ENCODE data around the gene BRIP1.
A peak's percentile ranks its signal among the peaks of the same experiment; 100 is the strongest.
"Not testable (repeated sequence)": the region's sequence is repeated elsewhere in the genome, so short reads cannot be mapped to it uniquely, and the experiment has no call there.

BRIP1 gene

DNA sequence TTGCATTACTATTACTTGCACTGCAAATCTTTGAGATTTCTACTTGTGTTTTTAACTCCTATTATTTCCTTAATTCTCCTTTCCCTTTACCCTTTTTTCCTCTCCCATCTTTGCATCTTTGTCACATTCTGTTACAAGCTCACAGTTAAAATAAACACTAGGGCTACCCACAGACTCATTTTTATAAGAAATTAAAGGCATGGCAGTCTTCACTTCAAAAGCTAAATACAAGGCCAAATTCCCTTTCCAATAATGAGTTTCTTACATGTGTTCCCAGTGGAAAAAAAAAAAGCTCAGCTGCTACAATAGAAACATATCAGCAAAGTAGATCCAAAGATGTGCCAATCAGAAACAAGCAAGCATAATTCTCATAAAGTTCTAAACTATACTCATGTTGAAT, 3.7 kb upstream of the BRIP1 start:
- no peak for DNase-seq (ENCODE audit: low spot score)
- no peak for FAIRE-seq

DNA sequence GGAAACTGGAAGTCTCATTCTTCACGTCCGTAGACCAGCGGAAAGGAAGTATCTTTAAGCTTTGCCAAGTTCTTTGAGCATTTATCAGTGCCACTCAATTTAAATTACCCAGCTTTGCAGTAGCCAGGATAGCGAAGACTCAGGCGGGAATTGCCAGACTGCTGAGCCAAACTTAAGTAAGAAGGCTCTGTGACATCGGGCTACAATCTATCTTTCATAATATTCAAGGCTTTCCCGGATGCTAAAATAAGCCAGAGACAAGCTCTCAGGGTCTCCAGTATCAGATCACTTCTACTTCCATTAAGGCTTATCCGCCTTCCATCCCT, 436 bp upstream of the BRIP1 start:
- DNase-seq (ENCODE audit: low spot score) (no peak), FAIRE-seq (peak; percentile 17)

DNA sequence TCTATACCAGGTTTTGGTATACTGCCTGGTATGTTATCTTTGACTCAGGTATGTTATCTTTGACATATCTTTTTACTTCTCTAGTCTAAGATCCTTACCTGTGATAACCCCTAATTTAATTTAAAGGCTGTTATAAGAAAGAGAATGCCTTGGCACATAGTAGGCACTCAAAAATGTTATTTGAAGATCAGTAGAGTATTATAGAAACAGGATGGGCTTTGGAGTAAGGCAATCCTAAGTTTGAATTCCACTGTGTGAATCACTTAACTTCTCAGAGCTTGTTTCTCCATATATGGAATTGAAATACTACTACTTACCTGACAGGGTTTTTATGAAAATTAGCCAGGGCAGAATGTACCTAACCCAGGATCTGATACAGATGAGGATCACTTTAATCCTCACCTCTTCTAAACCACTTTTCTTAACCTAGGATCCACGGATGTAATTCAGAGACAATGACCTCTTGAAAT, 1.2 kb downstream of the BRIP1 start:
- FAIRE-seq: no peak
- DNase-seq (ENCODE audit: low spot score): peak; percentile 10

DNA sequence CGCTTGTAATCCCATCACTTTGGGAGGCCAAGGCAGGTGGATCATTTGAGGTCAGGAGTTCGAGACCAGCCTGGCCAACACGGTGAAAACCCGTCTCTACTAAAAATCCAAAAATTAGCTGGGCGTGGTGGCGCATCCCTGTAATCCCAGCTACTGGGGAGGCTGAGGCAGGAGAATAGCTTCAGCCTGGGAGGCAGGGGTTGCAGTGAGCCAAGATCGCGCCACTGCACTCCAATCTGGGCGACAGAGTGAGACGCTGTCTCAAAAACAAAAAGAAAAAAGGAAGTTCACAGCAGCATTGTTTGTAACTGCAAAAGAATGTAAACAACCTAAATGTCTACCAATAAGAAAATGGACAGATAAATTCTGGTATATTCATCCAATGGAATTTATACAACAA, 2.9 kb downstream of the BRIP1 start:
- FAIRE-seq: not testable (repeated sequence)

DNA sequence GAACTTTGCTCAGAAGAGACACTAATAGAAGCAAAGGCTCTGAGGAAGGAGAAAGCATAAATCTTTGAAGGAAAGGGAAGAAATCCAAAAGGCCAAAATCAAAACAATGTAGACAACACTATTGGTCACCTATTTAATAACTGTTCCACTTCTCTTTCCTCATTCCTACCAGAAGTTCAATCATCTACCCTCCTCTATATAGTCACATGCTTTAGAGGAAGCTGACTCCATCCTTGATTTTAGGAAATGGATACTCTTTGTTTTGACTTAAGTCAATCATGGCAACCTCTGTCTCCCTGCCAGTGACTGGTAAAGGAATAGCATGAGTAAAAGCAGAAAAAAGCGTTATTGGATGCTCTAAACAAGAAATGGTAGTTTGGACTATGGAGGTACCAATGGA, 7.3 kb downstream of the BRIP1 start:
- DNase-seq (ENCODE audit: low spot score) (no peak), FAIRE-seq (no peak)

More for the DNA sequence above, 2.9 kb downstream of the BRIP1 start:
- DNase-seq (ENCODE audit: low spot score): not testable (repeated sequence)

DNA sequence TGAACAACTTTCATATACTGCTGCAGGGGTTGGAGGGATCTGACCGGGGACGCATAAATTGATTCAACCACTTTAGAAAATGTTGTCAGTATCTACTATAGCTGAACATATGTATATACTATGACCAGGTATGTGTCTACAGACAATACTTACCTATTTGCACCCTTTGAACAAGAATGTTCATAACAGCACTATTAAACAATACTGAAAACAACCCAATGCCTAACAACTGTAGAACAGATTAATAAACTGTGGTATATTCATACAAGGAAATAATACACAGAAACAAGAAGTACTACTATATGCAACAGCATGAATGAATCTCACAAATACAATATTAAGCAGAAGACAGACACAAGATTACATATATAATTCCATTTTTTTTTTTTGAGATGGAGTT, 10.5 kb downstream of the BRIP1 start:
- FAIRE-seq (no peak), DNase-seq (ENCODE audit: low spot score) (no peak)

DNA sequence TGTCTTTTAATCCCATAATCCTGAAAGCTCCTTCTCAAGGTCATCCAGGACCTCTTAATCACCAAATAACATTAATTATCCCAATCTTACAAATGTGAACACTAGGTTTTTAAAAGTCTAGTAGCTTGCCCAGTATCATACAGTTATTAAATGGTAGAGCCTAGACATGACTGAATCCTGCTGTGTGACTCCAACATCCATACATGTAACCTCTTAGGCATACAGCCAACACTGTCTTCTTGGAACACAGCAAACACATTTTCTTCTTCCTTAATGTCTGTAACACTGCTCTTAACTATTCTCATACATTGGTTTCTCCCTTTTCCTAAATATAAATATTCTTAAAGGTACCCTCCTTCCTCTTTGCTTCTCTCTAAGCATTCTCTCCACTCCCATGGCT, 13.7 kb downstream of the BRIP1 start:
- no peak for FAIRE-seq

DNA sequence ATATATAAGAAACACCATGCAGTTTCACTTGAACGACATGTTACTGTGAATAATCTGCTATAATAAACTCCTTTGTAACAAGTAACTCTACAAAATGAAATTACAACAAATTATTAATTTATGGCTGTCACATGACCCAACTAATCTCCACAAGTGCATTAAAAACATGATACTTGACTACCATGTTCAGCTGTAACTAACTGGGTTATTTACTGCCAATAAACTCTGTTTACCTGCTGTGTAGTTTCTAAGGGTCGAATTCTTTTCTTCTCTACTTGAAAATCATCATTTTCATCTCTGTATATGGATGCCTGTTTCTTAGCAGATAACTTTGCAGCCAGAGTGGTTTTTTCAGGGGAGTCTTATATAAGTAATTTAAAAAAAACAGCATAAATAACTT, 14.4 kb downstream of the BRIP1 start:
- peak; percentile 46 for FAIRE-seq
- DNase-seq (ENCODE audit: low spot score): no peak

More for the DNA sequence above, 13.7 kb downstream of the BRIP1 start:
- no peak for DNase-seq (ENCODE audit: low spot score)

DNA sequence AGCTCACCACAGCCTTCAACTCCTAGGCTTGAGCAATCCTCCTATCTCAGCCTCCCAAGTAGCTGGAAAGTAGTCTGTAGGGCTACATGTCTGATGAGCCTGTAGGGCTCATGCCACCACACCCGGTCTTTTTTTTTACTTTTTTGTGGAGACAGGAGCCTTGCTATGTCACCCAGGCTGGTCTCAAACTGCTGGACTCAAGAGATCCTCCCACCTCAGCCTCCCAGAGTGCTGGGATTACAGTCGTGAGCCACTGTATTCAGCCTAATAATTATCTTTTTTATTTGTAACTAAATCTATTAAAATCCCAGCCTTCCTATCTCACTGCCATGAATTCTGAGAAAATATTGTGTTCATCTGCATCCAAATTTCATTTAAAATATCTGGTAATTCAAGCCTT, 15.1 kb downstream of the BRIP1 start:
- FAIRE-seq (no peak), DNase-seq (ENCODE audit: low spot score) (no peak)

DNA sequence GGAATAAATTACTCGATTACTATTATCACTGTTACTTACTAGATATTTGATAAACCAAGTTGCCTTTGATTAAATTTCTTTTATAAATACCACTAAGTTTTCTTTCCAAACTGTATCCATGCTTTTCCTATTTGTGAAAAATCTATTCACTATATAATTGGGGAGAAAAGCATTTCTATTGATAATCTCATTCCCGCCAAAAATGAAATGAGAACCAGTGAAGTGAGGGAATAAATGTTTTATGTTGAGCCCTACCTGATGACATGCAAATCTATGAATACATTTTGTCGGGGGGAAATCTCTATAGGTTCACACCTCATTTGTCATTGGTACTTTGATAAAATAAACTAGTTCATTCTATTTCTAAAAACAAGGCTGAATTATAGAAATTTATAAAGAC, 15.7 kb downstream of the BRIP1 start:
- DNase-seq (ENCODE audit: low spot score) (no peak), FAIRE-seq (no peak)

DNA sequence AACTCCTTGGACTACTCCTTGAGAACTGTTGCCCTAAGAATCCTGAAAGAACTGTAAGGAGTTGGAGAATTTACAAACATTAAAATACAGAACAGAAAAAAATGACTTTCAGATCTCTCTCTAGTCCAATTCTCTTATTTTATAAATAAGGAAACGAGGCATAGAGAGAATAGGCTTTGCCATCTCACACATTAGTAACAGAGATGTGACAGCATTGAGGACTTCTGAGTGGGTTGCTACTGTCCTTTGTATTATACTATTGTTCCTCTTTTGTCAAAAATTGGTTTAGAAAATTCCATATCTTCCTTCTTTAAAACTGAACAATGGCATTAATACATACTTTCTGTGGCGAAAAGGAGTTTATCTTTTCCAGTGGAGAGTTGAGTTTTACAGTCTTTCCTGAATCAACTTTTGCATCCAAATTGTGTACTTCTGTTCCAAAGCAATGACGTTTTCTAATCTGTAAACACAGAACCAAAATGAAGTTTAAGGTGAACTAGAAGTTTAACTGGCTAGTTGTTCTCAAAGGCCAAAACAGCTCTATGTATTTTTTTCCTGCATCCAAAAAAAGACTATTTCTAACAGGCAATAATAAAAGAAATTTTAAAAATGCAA, 16.5 kb downstream of the BRIP1 start:
- FAIRE-seq: no peak

DNA sequence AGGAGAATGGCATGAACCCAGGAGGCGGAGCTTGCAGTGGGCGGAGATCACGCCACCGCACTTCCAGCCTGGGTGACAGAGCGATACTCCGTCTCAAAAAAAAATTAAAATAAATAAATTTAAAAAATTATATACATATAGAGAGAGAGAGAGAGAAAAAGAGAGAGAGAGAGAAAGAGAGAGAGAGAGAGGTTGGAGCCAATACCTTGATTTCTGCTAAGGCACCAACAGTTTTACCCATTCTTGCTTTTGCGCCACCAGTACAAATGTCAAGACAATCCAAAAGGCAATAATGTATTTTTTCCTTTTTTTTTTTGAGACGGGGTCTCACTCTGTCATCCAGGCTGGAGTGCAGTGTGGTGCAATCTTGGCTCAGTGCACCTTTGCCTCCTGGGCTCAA, 17.2 kb downstream of the BRIP1 start:
- no peak for FAIRE-seq

More for the DNA sequence above, 16.5 kb downstream of the BRIP1 start:
- DNase-seq (ENCODE audit: low spot score): no peak

DNA sequence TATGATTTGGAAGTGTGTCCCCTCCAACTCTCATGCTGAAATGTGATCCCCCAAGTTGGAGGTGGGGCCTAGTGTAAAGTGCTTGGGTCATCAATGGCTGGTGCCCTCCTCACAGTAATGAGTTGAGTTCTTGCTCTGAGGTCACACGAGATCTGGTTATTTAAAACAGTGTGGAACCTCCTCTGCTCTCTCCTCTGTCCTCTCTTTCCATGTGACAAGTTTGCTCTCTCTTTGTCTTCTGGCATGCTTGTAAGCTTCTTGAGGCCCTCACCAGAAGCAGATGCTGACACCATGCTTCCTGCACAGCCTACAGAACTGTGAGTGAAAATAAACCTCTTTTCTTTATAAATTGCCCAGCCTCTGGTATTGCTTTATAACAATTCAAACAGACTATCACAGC, 19.9 kb downstream of the BRIP1 start:
- no peak for DNase-seq (ENCODE audit: low spot score)
- FAIRE-seq: no peak

More for the DNA sequence above, 17.2 kb downstream of the BRIP1 start:
- no peak for DNase-seq (ENCODE audit: low spot score)

DNA sequence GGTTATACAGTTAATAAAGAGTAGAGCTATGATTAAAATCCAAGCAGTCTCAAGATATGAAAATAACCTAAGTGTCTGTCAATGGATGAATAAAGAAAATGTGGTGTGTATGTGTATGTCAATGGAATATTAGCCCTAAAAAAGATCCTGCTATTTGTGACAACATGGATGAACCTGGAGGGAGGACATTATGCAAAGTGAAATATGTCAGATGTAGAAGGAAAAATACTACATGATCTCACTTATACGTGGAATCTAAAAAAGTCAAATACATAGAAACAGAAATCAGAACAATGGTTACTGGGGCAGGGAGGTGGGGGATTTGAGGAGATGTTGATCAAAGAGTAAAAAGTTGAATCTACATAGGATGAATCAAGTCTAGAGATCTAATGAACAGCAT, 20.4 kb downstream of the BRIP1 start:
- DNase-seq (ENCODE audit: low spot score) (no peak), FAIRE-seq (no peak)

DNA sequence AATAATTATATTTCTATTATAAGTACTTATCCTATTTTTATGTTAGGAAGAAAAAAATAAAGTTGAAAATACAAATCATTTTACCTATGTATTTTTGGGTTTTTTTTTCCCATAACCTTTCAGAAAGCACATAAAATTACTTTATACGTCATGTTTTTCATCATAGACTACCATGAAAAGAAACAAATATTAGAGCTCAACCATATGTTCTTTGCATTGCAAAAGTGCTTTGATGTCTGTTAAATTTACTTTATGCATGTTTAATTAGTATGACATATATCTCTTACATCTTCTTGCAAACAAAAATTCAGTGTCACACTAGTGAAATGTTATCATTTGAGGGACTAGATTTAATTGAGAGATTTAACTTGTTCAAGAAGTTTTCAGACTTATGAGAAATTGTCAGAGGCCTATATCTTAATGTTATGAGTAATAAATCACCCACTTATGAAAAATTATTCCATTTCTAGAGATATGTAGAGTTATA, 24.0 kb downstream of the BRIP1 start:
- no peak for FAIRE-seq
- no peak for DNase-seq (ENCODE audit: low spot score)

DNA sequence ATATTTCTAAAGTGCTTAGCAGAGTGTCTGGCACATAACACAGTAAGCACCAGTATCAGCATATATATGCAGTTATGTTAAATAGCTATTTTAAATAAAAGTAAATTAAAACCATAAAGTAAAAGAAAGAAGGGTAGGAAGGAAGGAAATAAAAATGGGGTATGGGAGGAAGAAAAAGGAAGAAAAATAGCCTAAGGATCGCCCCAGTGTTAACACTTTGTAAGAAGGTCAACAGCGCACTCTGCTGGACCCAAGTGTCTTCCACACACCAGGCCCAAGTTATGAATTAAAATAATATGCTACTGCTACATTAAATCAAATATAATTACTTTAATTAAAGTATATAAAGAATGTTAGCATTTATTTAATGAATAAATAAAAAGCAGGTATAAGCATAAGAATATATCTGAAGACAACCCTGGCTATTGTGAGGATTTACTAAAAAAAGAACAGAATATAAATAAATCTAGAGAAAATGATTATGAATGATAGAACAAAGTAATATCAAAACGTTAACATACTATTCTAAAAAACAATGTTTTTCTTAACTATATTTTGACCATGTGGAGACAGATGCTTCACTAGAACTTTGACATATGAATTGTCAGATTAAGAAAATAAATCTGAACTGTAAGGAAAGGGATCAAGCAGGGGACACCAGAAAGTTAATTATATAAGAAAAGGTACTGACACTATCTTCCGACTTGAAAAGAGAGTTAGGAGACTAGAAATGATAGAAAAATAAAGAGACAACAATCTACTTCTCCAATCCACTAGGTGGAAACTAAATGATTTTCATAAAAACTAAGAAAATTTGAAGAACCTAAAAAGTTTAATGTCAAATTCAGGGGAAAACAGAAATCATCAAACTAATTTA, 25.9 kb downstream of the BRIP1 start:
- DNase-seq (ENCODE audit: low spot score): peak; percentile 62
- FAIRE-seq: no peak

DNA sequence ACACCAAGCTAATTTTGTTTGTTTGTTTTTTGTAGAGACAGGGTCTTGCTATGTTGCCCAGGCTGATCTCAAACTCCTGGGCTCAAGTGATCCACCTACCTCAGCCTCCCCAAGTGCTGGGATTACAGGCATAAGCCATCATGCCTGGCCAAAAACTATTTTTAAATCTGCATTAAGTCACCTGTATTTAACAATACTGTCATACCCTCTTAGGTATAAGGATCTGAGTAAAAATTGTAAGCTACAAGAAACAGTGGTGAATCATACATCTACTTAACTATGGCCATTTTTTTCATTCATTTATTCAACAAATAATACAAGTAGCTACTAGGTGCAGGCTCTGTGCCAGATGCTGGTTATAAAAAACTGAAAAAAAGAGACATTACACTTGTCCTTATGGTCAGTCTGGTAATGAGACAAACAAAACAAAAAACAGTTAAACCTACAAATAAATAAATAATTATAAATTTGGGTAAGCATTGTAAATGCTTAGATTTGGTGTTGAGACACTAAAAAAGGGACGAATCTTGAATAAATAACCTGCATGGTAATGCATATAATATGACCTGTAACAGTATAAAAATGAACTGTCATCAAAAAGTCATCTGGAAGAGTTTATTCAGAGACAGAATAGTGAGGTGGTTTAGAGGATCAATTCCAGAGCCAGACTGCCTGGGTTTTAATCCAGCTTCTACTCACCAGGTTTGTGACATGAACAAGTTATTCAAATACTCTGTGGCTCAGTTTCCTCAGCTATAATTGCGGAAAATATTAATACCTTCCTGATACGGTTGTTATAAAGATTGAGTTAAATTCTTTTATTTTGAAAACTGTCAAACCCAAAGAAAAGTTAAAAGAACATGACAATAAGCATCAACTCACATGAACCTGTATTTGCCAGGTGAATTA, 26.8 kb downstream of the BRIP1 start:
- FAIRE-seq (no peak), DNase-seq (ENCODE audit: low spot score) (no peak)

DNA sequence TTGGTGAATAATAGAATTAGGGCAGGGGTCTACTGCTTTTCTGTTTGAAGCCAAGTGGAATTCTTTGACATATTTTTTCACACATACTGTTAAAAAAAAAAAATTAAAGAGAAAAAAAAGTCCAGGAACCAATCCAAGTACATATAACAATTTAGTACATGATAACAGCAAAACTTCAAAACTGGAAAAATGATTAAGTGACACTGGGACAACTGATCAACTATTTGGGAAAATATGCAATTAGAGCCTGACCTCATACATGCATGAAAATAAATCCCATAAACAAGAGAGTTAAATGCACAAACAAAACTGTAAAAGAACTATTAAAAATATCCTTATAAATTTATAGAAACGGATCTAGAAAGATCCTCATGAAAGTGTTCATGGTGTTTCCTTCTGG, 27.7 kb downstream of the BRIP1 start:
- no peak for FAIRE-seq
- DNase-seq (ENCODE audit: low spot score): no peak

DNA sequence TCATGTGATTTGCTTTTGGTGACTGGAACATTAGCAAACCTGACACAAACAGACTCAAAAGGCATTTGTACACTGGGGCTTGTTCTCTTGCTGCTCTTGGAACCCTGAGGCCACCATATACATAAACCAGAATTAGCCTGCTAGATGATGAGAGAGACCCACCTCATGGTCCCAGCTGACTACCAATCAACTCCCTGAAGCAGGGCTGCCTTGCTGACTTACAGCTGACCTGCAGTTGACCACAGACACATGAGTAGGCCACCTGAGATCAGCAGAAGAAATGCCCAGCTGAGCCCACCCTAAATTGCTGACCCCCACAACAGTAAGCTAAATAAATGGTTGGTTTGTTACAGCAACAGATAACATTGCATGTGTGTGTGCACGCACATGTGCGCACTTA, 28.7 kb downstream of the BRIP1 start:
- peak; percentile 80 for FAIRE-seq
- DNase-seq (ENCODE audit: low spot score): no peak

DNA sequence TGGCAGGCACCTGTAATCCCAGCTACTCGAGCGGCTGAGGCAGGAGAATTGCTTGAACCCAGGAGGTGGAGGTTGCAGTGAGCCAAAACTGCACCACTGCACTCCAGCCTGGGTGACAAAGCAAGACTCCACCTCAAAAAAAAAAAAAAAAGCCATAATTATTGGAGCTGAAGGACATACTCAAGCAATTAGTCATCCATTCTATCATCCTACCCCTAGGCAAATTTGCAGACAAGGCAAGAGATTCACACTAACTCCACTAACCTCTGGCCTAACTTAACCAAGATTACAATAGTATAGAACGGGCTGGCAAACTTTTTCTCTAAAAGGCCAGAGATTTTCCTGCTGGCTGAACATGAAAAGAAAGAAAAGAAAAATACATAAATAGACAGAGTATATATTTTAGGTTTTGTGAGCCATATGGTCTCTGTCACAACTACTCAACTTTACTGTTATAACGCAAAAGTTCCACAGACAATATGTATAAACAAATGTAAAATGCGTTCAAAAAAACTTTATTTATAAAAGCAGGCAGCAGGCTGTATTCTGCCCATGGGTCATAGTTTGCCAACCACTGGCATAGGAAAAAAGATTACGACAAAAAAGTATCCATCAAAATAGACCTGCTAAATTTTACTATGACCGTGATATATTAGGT, 29.7 kb downstream of the BRIP1 start:
- DNase-seq (ENCODE audit: low spot score): peak; percentile 84
- FAIRE-seq: peak; percentile 20

DNA sequence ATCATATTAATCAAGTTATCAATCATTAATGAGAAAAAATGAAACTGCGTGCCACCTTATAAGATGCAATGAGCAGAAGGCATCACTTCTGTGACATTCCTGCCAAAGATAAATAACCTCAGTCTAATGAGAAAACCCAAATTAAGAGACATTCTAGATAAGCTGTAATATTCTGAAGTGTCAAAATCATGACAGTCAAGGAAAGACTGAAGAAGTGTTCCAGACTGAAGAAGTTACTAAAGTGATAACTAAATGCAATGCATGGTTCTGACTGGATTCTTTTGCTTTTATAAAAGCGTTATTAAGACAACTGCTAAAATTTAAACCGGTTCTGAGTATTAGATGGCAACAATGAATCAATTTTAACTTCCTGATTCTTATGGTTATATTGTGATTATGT, 30.9 kb downstream of the BRIP1 start:
- FAIRE-seq: no peak

More for the DNA sequence above, 30.9 kb downstream of the BRIP1 start:
- no peak for DNase-seq (ENCODE audit: low spot score)
